T-helper 1 cell (primary cell): ENCODE measurements around the gene EFNA2.
"Not testable (repeated sequence)": the region's sequence is repeated elsewhere in the genome, so short reads cannot be mapped to it uniquely, and the experiment has no call there.

Source experiments
- DNase-seq, 5 donors: peaks; one replicate each; pipeline ENCODE4 v3.0.0-alpha.2; 2012 to 2020

The EFNA2 gene

DNA sequence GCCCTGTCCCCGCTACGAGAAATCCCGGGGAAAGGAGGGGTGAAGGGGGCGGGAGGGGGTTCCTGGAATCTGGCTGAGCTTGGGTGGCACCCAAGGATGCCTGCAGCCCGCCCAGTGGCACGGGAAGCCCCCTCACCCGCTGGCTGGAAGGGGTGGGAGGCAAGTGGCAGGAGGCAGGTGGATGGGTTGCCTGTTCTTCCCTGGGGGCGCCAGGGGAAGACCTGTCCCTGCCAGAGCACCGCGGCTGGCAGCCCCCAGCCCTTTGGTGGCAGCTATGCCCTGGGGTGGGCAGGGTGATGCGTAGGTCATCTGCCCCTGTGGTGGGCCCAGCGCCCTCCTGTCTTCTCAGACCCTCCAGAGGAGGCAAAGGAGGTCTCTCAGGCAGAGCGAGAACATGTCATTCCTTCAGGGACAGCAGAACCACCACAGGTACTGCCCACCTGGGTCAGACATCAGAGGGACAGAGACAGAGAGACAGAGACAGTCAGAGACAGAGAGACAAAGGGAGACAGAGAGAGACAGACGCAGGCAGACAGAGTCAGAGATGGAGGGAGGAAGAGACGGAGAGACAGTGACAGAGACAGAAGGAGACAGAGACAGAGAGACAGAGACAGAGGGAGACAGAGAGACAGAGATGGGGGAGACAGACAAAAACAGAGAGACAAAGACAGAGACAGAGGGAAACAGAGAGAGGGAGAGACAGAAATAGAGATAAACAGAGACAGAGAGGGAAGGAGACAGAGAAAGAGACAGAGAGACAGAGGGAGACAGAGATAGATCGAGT, 36.7 kb downstream of the EFNA2 start:
- DNase-seq = no peak

DNA sequence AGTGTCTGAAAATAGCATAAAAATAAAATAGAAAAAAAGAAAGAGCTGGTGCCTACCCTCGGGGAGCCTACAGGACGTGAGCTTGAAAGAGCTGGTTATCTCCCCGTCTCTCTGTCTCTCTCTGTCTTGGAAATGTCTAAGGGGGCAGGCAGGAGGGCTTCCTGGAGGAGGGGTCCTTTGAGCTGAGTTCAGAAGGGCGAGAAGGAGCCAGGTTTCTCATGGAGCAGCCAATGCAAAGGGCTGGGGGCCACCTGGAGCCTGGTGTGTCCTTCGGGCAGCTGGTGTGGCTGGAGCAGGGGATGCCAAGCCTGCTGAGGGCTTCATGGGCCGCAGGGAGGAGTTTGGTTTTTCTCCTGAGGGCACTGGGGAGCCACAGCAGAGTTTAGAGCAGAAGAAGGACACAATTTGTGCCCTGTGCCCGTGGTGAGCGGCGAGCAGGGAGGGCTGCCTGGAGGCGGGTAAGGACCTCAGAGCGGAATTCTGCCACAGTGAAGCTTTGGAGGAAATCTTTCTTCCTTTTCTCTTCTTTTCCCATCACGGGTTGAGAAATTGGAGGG, 38.7 kb downstream of the EFNA2 start:
- no peak for DNase-seq

DNA sequence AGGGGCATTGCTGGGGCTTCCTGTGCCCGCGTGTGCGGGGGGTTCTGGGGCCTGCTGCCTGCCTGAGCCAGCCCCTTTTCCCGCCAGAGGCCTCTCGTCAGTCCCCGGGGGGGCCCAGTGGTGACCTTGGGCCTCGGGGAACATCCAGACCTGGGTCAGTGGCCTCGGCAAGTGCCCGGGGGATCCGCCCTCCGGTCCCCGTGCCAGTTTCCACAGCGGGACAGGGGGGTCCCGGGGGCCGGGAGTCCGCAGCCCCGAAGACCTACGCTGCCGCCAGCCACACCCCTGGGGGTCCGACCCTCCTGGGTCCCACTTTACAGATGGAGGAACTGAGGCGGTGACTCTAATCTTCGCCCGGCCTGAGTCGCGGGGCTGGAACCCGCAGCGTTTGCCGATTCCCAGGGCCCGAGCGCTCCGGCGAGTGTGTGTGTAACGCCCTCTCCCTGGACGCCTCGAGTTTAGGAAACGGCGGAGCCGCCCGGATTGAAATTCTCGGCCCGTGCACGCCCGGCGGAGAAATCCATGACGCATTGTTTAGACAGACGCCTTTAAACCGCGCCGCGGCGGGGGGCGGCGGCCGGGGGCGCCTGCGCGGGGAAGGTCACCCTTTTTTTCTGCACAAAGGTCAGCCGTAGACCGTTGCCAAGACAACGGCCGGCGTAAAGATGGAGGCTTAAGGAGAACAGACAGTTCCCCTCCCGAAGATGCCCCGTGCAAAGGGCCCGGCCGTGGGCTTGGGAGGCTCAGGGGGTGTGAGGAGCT, 39.3 kb downstream of the EFNA2 start:
- no peak for DNase-seq

DNA sequence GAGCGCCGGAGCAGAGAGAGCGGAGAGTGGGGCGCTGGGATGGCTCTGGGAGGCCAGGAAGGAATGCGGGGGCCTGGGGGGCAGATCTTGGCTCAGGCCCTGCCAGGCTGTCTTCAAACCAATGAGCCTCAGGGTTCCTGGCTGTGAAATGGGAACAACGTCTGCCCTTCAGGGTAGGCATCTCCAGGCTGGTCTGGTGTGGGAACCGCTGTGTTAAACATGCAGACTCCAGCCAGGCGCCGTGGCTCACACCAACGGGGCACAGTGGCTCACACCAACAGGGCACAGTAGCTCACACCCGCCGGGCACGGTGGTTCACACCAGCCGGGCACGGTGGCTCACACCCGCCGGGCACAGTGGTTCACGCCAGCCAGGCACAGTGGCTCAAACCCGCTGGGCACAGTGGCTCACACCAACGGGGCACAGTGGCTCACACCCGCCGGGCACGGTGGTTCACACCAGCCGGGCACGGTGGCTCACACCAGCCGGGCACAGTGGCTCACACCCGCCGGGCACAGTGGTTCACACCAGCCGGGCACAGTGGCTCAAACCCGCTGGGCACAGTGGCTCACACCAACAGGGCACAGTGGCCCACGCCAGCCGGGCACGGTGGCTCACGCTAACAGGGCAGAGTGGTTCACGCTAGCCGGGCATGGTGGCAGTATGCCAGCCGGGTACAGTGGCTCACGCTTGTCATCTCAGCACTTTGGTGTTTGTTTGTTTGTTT, 40.1 kb downstream of the EFNA2 start:
- no peak for DNase-seq

DNA sequence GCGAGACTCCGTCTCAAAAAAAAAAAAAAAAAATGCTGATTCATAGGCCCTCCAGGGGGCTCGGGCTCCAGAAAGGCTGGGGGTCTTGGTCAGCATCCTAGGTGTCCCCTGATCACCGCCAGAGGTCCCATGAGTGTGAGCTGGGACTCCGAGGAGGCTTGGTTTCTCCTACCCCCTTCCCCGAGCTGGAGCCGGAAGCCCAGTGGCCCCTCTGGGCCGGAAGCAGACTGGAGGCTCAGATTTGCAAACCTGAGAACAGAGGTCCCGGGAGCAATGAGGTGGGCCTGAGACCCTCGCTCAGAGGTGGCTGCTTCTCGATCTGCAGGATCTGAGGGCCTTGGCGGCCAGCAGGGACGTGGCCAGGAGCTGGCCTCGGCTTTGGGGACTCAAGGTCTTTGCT, 41.5 kb downstream of the EFNA2 start:
- no peak for DNase-seq

DNA sequence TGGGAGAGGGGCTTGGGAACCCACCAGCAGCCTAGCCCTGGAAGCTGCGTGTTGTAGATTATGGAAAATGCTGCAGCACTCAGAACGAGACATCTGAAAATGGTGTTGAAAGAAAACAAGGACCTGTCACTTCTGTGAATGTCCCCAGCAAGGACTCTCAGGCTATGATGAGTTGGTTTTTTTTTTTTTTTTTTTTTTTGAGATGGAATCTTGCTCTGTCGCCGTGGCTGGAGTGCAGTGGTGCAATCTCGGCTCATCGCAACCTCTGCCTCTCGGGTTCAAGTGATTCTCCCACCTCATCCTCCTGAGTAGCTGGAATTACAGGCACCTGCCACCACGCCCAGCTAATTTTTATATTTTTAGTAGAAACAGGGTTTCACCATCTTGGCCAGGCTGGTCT, 46.5 kb downstream of the EFNA2 start:
- not testable (repeated sequence) for DNase-seq

DNA sequence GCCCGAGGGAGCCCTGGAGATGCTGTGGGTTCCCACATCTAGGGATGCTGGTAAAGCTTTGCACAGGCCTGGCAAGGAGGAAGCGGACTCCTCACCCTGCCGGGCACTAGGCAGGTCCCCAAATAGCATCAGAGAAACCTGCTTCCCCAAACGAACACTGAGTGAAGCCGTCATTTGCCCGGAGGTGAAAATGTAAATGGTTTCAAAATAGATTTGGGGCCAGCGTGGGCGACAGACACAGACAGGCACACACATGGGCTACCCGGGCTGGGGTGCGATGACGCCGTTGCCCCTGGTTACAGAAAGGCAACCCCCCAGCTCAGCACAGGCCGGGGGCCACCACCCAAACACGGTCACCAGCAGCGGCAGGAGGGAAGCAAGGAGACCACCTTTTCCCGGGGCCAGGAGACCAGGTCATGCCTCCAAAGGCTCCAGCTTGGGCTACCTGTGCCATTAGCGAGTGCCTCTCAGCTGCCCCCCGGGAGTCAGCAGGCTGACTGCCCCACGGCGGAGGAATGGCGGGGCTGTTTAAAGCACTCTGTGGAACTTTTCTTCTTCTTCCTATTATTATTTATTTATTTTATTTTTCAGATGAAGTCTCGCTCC, 50.5 kb downstream of the EFNA2 start:
- no peak for DNase-seq

DNA sequence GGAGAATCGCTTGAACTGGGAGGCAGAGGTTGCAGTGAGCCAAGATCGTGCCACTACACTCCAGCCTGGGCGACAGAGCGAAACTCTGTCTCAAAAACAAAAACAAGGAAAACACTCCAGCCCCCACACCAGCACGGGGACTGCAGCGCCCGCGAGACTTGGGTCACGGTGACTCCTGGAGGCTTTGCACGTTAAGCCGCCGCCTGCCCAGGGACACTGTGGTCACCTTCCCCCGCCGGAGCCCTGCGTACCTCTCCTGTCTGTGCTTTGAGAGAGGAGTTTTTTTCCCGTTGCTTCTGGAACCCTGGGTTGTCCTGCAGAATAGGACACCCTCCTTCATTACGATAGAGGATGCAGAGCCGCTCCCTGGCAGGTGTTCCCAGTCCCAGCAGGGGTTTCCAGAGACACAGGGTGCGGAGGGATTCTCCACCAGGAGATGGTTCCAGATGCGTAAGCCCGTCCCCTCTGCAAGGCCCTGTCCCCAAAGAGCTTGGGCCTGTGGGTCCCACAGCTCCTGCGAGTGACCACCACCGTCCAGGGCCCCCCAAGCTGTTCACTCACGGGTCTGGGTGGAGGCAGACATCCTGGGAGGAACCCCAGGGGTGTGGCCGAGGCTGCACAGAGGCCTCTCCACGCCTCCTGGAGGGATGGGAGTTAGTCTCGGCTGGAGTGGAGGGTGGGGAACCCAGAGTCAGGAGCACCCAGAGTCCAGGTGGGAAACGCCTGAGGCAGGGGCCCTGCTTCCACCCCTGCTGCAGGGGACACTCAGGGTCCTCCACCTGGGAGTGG, 55.2 kb downstream of the EFNA2 start:
- no peak for DNase-seq

DNA sequence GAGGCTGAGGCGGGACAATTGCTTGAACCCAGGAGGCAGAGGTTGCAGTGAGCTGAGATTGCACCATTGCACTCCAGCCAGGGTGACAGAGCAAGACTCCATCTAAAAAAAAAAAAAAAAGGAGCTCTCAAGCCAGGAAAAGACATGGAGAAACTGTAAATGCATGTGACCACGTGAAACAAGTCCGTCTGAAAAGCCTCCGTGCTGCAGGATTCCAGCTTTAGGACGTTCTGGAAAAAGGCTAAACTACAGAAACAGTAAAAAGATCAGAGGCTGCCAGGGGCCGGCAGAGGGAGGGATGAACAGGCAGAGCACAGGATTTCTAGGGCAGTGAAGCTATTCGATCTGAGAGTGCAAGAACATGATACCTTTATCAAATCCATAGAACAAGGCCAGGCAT, 57.4 kb downstream of the EFNA2 start:
- DNase-seq = no peak

DNA sequence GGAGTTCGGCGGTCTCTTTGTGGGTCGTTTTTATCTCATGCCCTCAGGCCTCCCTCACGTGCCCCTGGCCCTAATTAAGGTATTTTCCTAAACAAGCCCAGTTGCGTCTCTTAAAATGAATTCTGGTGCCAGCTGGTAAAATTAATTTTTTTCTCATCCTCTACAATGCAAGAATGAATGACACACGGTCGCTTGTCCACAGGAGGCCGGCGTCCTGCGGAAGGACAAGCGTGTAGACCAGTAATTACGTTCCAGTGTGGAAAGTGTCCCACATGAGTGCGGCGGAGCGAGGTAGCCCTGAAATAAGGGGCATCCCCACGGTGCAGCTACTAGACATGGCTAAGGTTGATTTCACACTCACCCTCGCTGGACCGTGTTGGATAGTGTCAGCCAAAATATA, 63.5 kb downstream of the EFNA2 start:
- no peak for DNase-seq

DNA sequence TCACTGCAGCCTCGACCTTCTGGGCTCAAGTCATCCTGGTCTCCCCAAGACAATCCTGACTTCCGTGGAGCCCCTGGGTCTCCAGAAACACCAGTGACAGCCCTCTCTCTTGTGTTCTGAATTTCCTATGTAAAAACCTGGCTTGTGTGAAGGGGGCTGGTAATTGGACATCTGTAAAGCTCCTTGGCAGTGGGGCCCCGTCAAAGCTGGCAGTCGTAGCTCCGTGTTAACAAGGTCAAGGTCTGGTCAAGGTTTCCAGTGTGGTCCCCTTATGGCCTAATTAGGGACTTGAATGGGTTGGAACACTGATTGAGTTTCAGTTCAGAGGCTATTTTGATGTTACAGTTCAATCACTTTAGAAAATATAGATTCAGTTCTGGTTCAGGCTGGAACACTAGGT, 65.2 kb downstream of the EFNA2 start:
- no peak for DNase-seq
